ENCODE results near the gene PLTP.

PLTP gene

DNA sequence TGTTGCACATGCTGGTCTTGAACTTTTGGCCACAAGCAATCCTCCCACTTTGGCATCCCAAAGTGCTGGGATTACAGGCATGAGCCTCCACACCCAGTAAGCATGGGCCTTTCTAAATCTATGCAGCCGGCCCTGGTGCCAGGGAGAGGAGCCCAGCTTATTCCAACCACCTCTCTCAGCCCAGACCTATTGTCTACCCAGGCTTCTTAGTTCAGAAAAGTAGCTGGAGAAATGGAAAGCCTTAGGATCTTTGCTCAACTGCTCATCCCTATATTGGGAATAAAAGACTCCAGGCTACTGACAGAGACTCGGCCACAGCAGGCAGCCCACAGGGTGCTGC lies 14.7 kb upstream of the PLTP start:
- Histone ChIP-seq H3K9me3 (ENCODE audit: control insufficient read depth, low read length) (no peaks in the 10 kb centered on the region), H3K27me3 (replicated peaks; ENCODE audit: control insufficient read depth, insufficient read depth, low read length) (no peaks in the 10 kb centered on the region), H3K9ac (ENCODE audit: low read length) (no peak overlapping the region), H3K4me1 (ENCODE audit: control insufficient read depth, insufficient read depth, low read length) (peaks cover 25% of the 10 kb centered on the region), H3K36me3 (ENCODE audit: control insufficient read depth, insufficient read depth, low read length, severe bottlenecking) (no peaks in the 10 kb centered on the region), H3K4me3 (ENCODE audit: low read length) (no peak overlapping the region)
- no peak for DNase-seq (ENCODE audit: low read depth)

DNA sequence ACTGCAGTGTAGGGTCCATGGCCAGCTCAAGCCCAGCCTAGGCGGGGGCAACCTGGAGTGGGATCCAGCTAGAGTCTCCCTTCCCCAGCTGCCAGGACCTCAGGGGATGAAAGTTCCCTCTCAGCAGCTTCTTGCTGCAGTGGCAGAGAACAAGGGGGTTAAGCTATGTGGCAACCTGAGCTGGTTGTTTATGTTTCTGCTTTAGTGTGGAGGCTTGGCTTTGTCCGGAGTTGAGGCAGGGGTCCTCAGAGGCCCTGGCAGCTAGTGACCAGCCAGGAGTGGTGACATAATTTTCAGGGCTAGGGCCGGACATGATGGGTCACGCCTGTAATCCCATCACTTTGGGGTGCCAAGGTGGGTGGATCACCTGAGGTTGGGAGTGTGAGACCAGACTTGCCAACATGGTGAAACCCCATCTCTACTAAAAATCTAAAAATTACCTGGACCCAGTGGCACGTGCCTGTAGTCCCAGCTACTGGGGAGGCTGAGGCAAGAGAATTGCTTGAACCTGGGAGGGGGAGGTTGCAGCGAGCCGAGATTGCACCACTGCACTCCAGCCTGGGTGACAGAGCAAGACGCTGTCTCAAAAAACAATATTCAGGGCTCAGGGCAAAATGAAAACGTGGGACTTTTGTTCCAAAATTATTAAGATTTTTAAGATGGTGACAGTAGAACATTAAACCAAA lies 14.0 kb upstream of the PLTP start:
- no peaks in the 10 kb centered on the region for H3K27me3 ChIP-seq (replicated peaks; ENCODE audit: control insufficient read depth, insufficient read depth, low read length)
- no peak overlapping the region for H3K4me3 ChIP-seq (ENCODE audit: low read length)
- peaks cover 26% of the 10 kb centered on the region for H3K4me1 ChIP-seq (ENCODE audit: control insufficient read depth, insufficient read depth, low read length)
- peak overlapping the region; percentile 0 for H3K9ac ChIP-seq (ENCODE audit: low read length)
- H3K9me3 ChIP-seq (ENCODE audit: control insufficient read depth, low read length) = no peaks in the 10 kb centered on the region
- H3K36me3 ChIP-seq (ENCODE audit: control insufficient read depth, insufficient read depth, low read length, severe bottlenecking) = no peaks in the 10 kb centered on the region
- no peak for DNase-seq (ENCODE audit: low read depth)

DNA sequence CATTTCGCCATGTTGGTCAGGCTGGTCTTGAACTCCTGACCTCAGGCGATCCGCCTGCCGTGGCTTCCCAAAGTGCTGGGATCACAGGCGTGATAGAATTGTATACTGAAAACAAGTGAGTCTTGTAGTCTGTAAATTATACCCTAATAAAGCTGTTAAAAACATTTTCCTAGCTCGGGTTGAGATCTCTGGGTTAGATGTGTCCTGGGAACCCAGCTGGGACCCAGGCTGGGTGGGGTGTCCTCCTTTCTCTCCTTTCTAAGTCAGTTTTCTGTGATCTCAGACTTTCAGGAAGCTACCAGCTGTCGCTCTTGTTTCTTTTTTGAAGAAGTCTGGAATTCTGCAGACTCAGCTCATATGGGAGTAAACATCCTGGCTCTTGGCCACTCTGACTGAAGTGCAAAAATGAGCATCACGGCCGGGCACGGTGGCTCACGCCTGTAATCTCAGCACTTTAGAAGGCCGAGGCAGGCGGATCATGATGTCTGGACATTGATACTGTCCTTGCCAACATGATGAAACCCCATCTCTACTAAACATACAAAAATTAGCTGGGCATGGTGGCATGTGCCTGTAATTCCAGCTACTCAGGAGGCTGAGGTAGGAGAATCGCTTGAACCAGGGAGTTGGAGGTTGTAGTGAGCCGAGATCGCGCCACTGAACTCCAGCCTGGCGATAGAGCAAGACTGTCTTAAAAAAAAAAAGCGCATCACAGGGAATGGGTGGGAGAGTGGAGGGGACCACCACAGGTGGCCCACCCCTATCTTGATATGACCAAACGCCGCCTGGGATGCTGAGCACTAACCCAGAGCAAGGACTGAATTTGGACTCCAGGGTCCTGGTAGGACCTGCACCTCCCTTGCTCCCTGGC lies 12.7 kb upstream of the PLTP start:
- Histone ChIP-seq H3K27me3 (replicated peaks; ENCODE audit: control insufficient read depth, insufficient read depth, low read length) (no peaks in the 10 kb centered on the region), H3K4me3 (ENCODE audit: low read length) (peak overlapping the region; percentile 60), H3K9ac (ENCODE audit: low read length) (peak overlapping the region; percentile 69), H3K4me1 (ENCODE audit: control insufficient read depth, insufficient read depth, low read length) (peaks cover 38% of the 10 kb centered on the region), H3K9me3 (ENCODE audit: control insufficient read depth, low read length) (no peaks in the 10 kb centered on the region), H3K36me3 (ENCODE audit: control insufficient read depth, insufficient read depth, low read length, severe bottlenecking) (no peaks in the 10 kb centered on the region)
- peak; percentile 40 for DNase-seq (ENCODE audit: low read depth)

GRCh38 chr20:45921337-45922189 lies 9.6 kb upstream of the PLTP start:
- Histone ChIP-seq H3K9ac (ENCODE audit: low read length) (no peak overlapping the region), H3K9me3 (ENCODE audit: control insufficient read depth, low read length) (no peaks in the 10 kb centered on the region), H3K4me1 (ENCODE audit: control insufficient read depth, insufficient read depth, low read length) (peaks cover 59% of the 10 kb centered on the region), H3K4me3 (ENCODE audit: low read length) (no peak overlapping the region), H3K27me3 (replicated peaks; ENCODE audit: control insufficient read depth, insufficient read depth, low read length) (no peaks in the 10 kb centered on the region), H3K36me3 (ENCODE audit: control insufficient read depth, insufficient read depth, low read length, severe bottlenecking) (no peaks in the 10 kb centered on the region)
- DNase-seq (ENCODE audit: low read depth) = no peak

GRCh38 chr20:45920462-45921336 lies 8.7 kb upstream of the PLTP start:
- H3K27me3 ChIP-seq (replicated peaks; ENCODE audit: control insufficient read depth, insufficient read depth, low read length) = no peaks in the 10 kb centered on the region
- H3K9ac ChIP-seq (ENCODE audit: low read length) = peak overlapping the region; percentile 83
- no peaks in the 10 kb centered on the region for H3K9me3 ChIP-seq (ENCODE audit: control insufficient read depth, low read length)
- DNase-seq (ENCODE audit: low read depth) = no peak
- H3K36me3 ChIP-seq (ENCODE audit: control insufficient read depth, insufficient read depth, low read length, severe bottlenecking) = no peaks in the 10 kb centered on the region
- peak overlapping the region; percentile 53 for H3K4me3 ChIP-seq (ENCODE audit: low read length)
- H3K4me1 ChIP-seq (ENCODE audit: control insufficient read depth, insufficient read depth, low read length) = peaks cover 56% of the 10 kb centered on the region

DNA sequence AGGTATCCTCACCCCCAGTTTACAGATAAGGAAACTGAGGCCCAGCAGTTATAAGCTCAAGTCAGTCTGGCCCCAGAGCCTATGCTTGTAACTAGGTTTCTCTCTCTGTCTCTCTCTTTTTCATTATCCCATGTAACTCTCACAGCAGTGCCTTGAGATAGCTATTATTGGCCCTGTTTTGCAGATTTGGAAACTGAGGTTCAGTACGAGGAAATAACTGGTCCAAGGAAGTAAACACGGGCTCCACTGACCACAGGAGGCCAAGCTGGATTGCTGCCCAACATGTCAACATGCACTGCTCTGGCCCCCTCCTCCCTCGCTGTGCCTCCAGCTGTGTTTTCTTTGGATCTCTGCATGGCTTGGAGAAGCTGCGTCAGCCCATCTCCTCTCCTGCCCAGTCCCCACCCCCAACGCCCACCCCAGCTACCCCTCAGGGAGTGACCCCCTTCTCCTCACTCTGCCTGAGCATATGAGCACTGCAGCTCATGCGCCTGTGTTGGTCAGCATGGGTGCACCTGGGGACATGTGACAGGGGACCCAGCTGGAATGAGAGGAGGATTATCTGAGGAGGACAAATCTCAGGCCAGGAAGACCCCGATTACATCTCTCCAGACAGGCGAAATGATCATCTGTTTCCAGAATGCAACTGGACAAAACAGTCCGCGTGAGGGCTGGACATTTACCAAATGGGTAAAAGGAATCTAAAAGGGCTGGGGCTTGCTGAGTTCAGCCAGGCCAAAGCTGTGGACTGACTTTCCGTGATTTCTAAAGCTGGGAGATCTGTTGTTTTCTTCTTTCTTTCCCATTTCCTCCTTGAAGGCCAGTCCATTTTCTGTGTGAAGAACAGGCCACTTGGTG lies 7.8 kb upstream of the PLTP start:
- peak overlapping the region; percentile 53 for H3K4me3 ChIP-seq (ENCODE audit: low read length)
- no peaks in the 10 kb centered on the region for H3K27me3 ChIP-seq (replicated peaks; ENCODE audit: control insufficient read depth, insufficient read depth, low read length)
- DNase-seq (ENCODE audit: low read depth) = peak; percentile 47
- H3K4me1 ChIP-seq (ENCODE audit: control insufficient read depth, insufficient read depth, low read length) = peaks cover 50% of the 10 kb centered on the region
- no peaks in the 10 kb centered on the region for H3K9me3 ChIP-seq (ENCODE audit: control insufficient read depth, low read length)
- peak overlapping the region; percentile 83 for H3K9ac ChIP-seq (ENCODE audit: low read length)
- H3K36me3 ChIP-seq (ENCODE audit: control insufficient read depth, insufficient read depth, low read length, severe bottlenecking) = no peaks in the 10 kb centered on the region

GRCh38 chr20:45918779-45919537 lies 7.0 kb upstream of the PLTP start:
- Histone ChIP-seq H3K9me3 (ENCODE audit: control insufficient read depth, low read length) (no peaks in the 10 kb centered on the region), H3K36me3 (ENCODE audit: control insufficient read depth, insufficient read depth, low read length, severe bottlenecking) (no peaks in the 10 kb centered on the region), H3K4me1 (ENCODE audit: control insufficient read depth, insufficient read depth, low read length) (peaks cover 43% of the 10 kb centered on the region), H3K4me3 (ENCODE audit: low read length) (no peak overlapping the region), H3K27me3 (replicated peaks; ENCODE audit: control insufficient read depth, insufficient read depth, low read length) (no peaks in the 10 kb centered on the region), H3K9ac (ENCODE audit: low read length) (peak overlapping the region; percentile 66)
- DNase-seq (ENCODE audit: low read depth) = no peak

GRCh38 chr20:45918182-45918737 lies 6.3 kb upstream of the PLTP start:
- Histone ChIP-seq H3K36me3 (ENCODE audit: control insufficient read depth, insufficient read depth, low read length, severe bottlenecking) (no peaks in the 10 kb centered on the region), H3K27me3 (replicated peaks; ENCODE audit: control insufficient read depth, insufficient read depth, low read length) (no peaks in the 10 kb centered on the region), H3K9ac (ENCODE audit: low read length) (peak overlapping the region; percentile 66), H3K9me3 (ENCODE audit: control insufficient read depth, low read length) (no peaks in the 10 kb centered on the region), H3K4me3 (ENCODE audit: low read length) (no peak overlapping the region), H3K4me1 (ENCODE audit: control insufficient read depth, insufficient read depth, low read length) (peaks cover 41% of the 10 kb centered on the region)
- peak; percentile 28 for DNase-seq (ENCODE audit: low read depth)

DNA sequence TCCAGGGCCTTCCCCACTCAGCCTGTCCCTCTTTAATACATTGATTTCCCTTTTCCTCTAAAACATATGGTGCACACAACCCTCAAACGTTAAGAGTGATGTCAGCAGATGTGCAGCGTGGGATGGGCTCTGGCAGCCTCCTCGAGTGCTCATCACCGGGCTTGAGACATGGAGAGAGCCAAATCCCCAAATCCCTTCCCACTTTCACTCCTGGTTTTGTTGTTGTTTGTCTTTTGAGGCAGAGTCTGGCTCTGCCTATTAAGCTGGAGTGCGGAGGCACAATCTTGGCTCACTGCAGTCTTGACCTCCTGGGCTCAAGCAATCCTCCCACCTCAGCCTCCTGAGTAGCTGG lies 5.8 kb upstream of the PLTP start:
- Histone ChIP-seq H3K9me3 (ENCODE audit: control insufficient read depth, low read length) (no peaks in the 10 kb centered on the region), H3K4me1 (ENCODE audit: control insufficient read depth, insufficient read depth, low read length) (peaks cover 41% of the 10 kb centered on the region), H3K9ac (ENCODE audit: low read length) (peak overlapping the region; percentile 66), H3K4me3 (ENCODE audit: low read length) (no peak overlapping the region), H3K36me3 (ENCODE audit: control insufficient read depth, insufficient read depth, low read length, severe bottlenecking) (no peaks in the 10 kb centered on the region), H3K27me3 (replicated peaks; ENCODE audit: control insufficient read depth, insufficient read depth, low read length) (no peaks in the 10 kb centered on the region)
- DNase-seq (ENCODE audit: low read depth) = no peak
